Keratinocyte (primary cell): ENCODE measurements around the gene SCNN1G. TPM values are rescaled to one million over a fixed set of nuclear protein-coding genes. Genes with fewer than 3 reads are reported as not detected.

ENCODE experiments used
- DNase-seq: peaks from one replicate; pipeline ENCODE4 v3.0.0-alpha.2; 2011; ENCODE audit warnings: low read depth, missing footprints, low spot score
- FAIRE-seq: peaks from 2 replicates; lab custom pipeline; 2011; peaks lifted over from hg19 to GRCh38; lab: Jason Lieb, UNC
- H2AFZ ChIP-seq: 2 replicates; pipeline ENCODE4 v1.6.0; 2012; ENCODE audit warnings: low read length, control low read depth, inconsistent platforms; ENCODE audit not compliant: control insufficient read depth
- H3K27ac ChIP-seq: 2 replicates; pipeline ENCODE4 v1.5.1; 2011; ENCODE audit warnings: low read length; ENCODE audit not compliant: control insufficient read depth, insufficient read depth
- H3K27me3 ChIP-seq: 3 replicates; pipeline ENCODE4 v1.6.0; 2011; ENCODE audit warnings: low read length; ENCODE audit not compliant: control insufficient read depth, insufficient read depth; ENCODE audit errors: extremely low read depth
- H3K36me3 ChIP-seq, 2 experiments: 2 replicates in 1 of 2; 3 replicates in 1 of 2; pipeline ENCODE4 v1.5.1; 2011; ENCODE audit warnings: low read length in 2 of 2, mild to moderate bottlenecking in 1 of 2; ENCODE audit not compliant: control insufficient read depth in 2 of 2, insufficient read depth in 2 of 2; ENCODE audit errors: extremely low read depth in 1 of 2
- H3K4me1 ChIP-seq: 3 replicates; pipeline ENCODE4 v1.5.1; 2011; ENCODE audit warnings: low read length; ENCODE audit not compliant: control insufficient read depth, insufficient read depth; ENCODE audit errors: extremely low read depth
- H3K4me2 ChIP-seq: 3 replicates; pipeline ENCODE4 v1.6.0; 2011; ENCODE audit warnings: low read depth, low read length; ENCODE audit not compliant: control insufficient read depth, insufficient read depth; ENCODE audit errors: extremely low read depth
- H3K4me3 ChIP-seq, 3 experiments: fragments of 200-600 bp in 1 of 3; sonication (generic) in 1 of 3; 2 replicates in 2 of 3; 3 replicates in 1 of 3; pipeline ENCODE4 v1.5.1; 2011 to 2016; ENCODE audit warnings: low read length in 3 of 3, mild to moderate bottlenecking in 3 of 3, control low read depth in 2 of 3, inconsistent platforms in 1 of 3, low read depth in 1 of 3, mixed read lengths in 1 of 3, mixed run types in 1 of 3, moderate library complexity in 1 of 3; ENCODE audit not compliant: control insufficient read depth in 2 of 3, insufficient read depth in 2 of 3; ENCODE audit errors: extremely low read depth in 1 of 3
- H3K79me2 ChIP-seq: 2 replicates; pipeline ENCODE4 v1.6.0; 2012; ENCODE audit warnings: low read length; ENCODE audit not compliant: control insufficient read depth, insufficient read depth
- H3K9ac ChIP-seq: 3 replicates; pipeline ENCODE4 v1.6.0; 2011; ENCODE audit warnings: low read length; ENCODE audit not compliant: control insufficient read depth, insufficient read depth; ENCODE audit errors: extremely low read depth
- H3K9me1 ChIP-seq: 3 replicates; pipeline ENCODE4 v1.6.0; 2011; ENCODE audit warnings: low read length; ENCODE audit not compliant: control insufficient read depth, insufficient read depth; ENCODE audit errors: extremely low read depth
- H3K9me3 ChIP-seq: 2 replicates; pipeline ENCODE4 v1.5.1; 2012; ENCODE audit warnings: low read depth, low read length; ENCODE audit not compliant: control insufficient read depth
- H4K20me1 ChIP-seq: 3 replicates; pipeline ENCODE4 v1.6.0; 2011; ENCODE audit warnings: low read length; ENCODE audit not compliant: control insufficient read depth, insufficient read depth; ENCODE audit errors: extremely low read depth
- CTCF ChIP-seq, 3 experiments: IDR thresholded peaks in 1 of 3; conservative IDR thresholded peaks in 1 of 3; optimal IDR thresholded peaks in 1 of 3; 2 replicates in 2 of 3; 3 replicates in 1 of 3; pipeline versions ENCODE3 to v1.5.1; 2011; ENCODE audit warnings: low read length in 3 of 3, mild to moderate bottlenecking in 3 of 3, moderate library complexity in 2 of 3, control low read depth in 1 of 3, inconsistent platforms in 1 of 3; ENCODE audit not compliant: insufficient read depth in 2 of 3; ENCODE audit errors: extremely low read depth in 1 of 3
- EZH2 ChIP-seq: IDR thresholded peaks from one replicate; pipeline ENCODE4 v1.6.1; 2012; ENCODE audit warnings: inconsistent platforms, mild to moderate bottlenecking, low read length, moderate library complexity
- dilution Hi-C: fragments of 300-500 bp; cut with MboI; formaldehyde crosslinking; loops from one replicate; pipeline ENCODE4 v1.7.0; 2020; ENCODE audit warnings: low sequenced_read_pairs; ENCODE audit not compliant: extremely low pct_ligation_motif_present
- polyA minus RNA-seq, 3 experiments: library from RNA; depleted of rRNA, polyadenylated mRNA; stranded (reverse); fragments of >200 nt; gene quantifications; 1 replicate in 1 of 3; 2 replicates in 1 of 3; 3 replicates in 1 of 3; pipeline ENCODE4 v1.2.3, GENCODE V29; 2011
- polyA plus RNA-seq, 5 experiments: library from polyadenylated mRNA; depleted of rRNA in 3 of 5; stranded (reverse) in 3 of 5; stranded (forward) in 1 of 5; unstranded in 1 of 5; fragments of >200 nt; gene quantifications; 1 replicate in 1 of 5; 2 replicates in 3 of 5; 3 replicates in 1 of 5; pipeline versions ENCODE4 v1.2.1 to v1.2.3, GENCODE V29; 2011 to 2012; ENCODE audit warnings: missing spikeins in 2 of 5, low read depth in 1 of 5, low replicate concordance in 1 of 5

Gene SCNN1G
- polyA plus RNA-seq (0.25 to 0.70 TPM (median 0.29 TPM) in 3 replicates), polyA minus RNA-seq (0.16 to 0.33 TPM (median 0.30 TPM) in 3 replicates)
- polyA plus RNA-seq (2011; ENCODE audit: low read depth): 0.67 TPM
- polyA plus RNA-seq (2011; cell fraction: cytosol; rRNA removed): 0.12 and 0.18 TPM in 2 replicates
- 0.97 and 1.1 TPM in 2 replicates for polyA plus RNA-seq (2011; cell fraction: nucleus; rRNA removed)
- polyA plus RNA-seq (2012; ENCODE audit: low replicate concordance): 0.58 and 2.7 TPM in 2 replicates
- polyA minus RNA-seq (2011; cell fraction: cytosol; rRNA and poly(A)+ RNA removed): not detected
- polyA minus RNA-seq (2011; cell fraction: nucleus; rRNA and poly(A)+ RNA removed): 0.84 and 0.85 TPM in 2 replicates

GRCh38 chr16:23182679-23183542 lies at the start of gene SCNN1G:
Gene SCNN1G, plus strand, starts transcription at chr16:23182745. Its CDS starts 3,527 bp downstream, at chr16:23186272.
- peak within 1 kb of the TSS; percentile 67 for H3K4me2 ChIP-seq
- dilution Hi-C loops: no loop called here

GRCh38 chr16:23132775-23133463 lies 49.6 kb upstream of the SCNN1G start:
- no peak overlapping the region for H2AFZ ChIP-seq
- H3K4me2 ChIP-seq: peak overlapping the region; percentile 86
- DNase-seq (no peak), FAIRE-seq (peak; percentile 81)
- H3K27ac ChIP-seq: peak overlapping the region; percentile 66
- H4K20me1 ChIP-seq: peaks cover 2% of the 10 kb centered on the region
- H3K9me3 ChIP-seq: peaks cover 7% of the 10 kb centered on the region
- H3K9me1 ChIP-seq: peaks cover 4% of the 10 kb centered on the region
- peaks cover 0 to 3% of the 10 kb centered on the region in 2 experiments for H3K36me3 ChIP-seq
- H3K9ac ChIP-seq: peak overlapping the region; percentile 43
- no peak for TF ChIP-seq EZH2
- no peak for TF ChIP-seq CTCF (optimal IDR thresholded peaks at IDR 0.05 in 1 of 3, IDR thresholded peaks at IDR 0.05 in 1 of 3, conservative IDR thresholded peaks at IDR 0.05 in 1 of 3; ENCODE audit: extremely low read depth in 1 of 3, insufficient read depth in 2 of 3, low read length in 3 of 3)
- H3K4me3 ChIP-seq: peak overlapping the region in 2 of 3 experiments; percentile 43 to 47
- H3K4me1 ChIP-seq: peaks cover 19% of the 10 kb centered on the region
- H3K79me2 ChIP-seq: peaks cover 100% of the 10 kb centered on the region
- dilution Hi-C loops: no loop called here
- H3K27me3 ChIP-seq: no peaks in the 10 kb centered on the region

More at GRCh38 chr16:23182679-23183542, at the start of gene SCNN1G:
- no peaks in the 10 kb centered on the region for H4K20me1 ChIP-seq
- peak within 1 kb of the TSS; percentile 16 for H2AFZ ChIP-seq
- no peaks in the 10 kb centered on the region for H3K9me1 ChIP-seq
- H3K4me3 ChIP-seq: peak within 1 kb of the TSS; percentile 47 to 49 (median 48)
- no peak within 1 kb of the TSS for H3K27ac ChIP-seq
- peaks cover 11% of the 10 kb centered on the region for H3K4me1 ChIP-seq
- peak within 1 kb of the TSS; percentile 22 for H3K9ac ChIP-seq
- no peaks in the 10 kb centered on the region for H3K79me2 ChIP-seq
- TF ChIP-seq EZH2 (peak; percentile 84), CTCF (optimal IDR thresholded peaks at IDR 0.05 in 1 of 3, IDR thresholded peaks at IDR 0.05 in 1 of 3, conservative IDR thresholded peaks at IDR 0.05 in 1 of 3; ENCODE audit: extremely low read depth in 1 of 3, insufficient read depth in 2 of 3, low read length in 3 of 3) (no peak)
- peaks cover 45% of the 10 kb centered on the region for H3K27me3 ChIP-seq
- no peaks in the 10 kb centered on the region for H3K36me3 ChIP-seq
- FAIRE-seq (no peak), DNase-seq (no peak)
- H3K9me3 ChIP-seq: no peaks in the 10 kb centered on the region
